Dermis microvascular lymphatic vessel endothelial cell (primary cell): ENCODE results near the gene KPNB1. TPM values are rescaled to one million over a fixed set of nuclear protein-coding genes. Genes with fewer than 3 reads are reported as not detected.

Source experiments
- DNase-seq, 2 donors: peaks; one replicate each; pipeline versions ENCODE4 v3.0.0 to v3.0.0-alpha.2; 2010; ENCODE audit warnings: low read depth in 2 of 2
- total RNA-seq: library from RNA; depleted of rRNA; stranded (reverse); fragments of >200 nt; gene quantifications from 2 replicates; pipeline ENCODE4 v1.2.1, GENCODE V29; 2014

The KPNB1 gene
- total RNA-seq, 1 donor from 2014 or later = 285 TPM

DNA sequence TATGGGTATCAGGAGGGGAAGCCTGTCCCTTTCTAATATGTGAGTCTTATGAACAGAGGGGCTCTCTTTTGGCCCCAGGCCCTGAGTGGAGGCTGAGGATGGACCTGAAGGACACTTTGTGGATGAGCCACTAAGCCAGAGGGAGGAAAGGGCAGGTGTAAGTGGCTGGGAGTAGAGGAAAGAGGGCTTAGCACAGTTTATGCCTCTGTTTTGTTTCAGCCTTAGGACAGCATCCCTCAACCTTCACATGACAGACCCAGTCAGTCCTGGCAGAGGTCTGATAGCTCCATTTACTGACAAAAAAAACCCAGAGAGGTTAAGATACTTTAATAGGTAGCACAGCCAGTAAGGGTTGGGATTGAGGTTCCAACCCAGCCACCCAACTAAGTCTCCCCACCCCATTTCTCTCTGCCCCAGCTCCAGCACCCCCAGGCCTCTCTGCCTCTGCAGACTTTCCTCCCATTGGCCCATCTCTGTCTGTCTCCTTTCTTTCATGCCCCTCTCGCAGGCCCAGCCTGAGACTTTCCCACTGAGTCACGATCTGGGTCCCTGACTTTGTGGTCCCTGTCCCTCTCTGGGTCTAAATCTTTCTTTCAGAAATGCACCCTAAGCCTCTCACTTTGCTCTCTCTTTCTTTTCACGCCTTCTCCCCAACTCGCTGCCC, 78.6 kb downstream of the KPNB1 start:
- no peak for DNase-seq

- DNase-seq = no peak
These were observed 79.8 kb downstream of the KPNB1 start for GRCh38 chr17:47729476-47729875.

- DNase-seq = no peak
These were observed 81.0 kb downstream of the KPNB1 start for GRCh38 chr17:47730681-47731080.

DNA sequence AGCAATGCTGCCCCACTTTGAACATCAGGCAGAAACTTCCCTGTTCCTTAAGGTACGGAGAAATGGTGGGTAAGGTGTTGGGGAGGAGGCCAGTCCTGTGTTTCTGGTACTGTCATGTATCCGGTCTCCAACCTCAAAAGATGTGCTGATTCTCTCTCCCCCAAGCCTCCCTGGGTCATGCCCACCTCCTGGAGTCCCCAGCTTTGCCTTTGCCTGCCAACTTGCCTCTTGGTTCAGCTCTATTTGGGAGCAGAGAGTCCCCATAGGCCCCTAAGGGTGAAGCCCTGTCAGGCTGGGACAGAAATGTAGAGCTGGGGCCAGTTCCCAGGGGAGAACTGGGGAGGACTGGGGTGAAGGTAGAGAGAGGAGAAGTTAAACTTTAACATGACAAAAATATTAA, 81.7 kb downstream of the KPNB1 start:
- DNase-seq = no peak

- DNase-seq = no peak
These were observed 82.8 kb downstream of the KPNB1 start for GRCh38 chr17:47732399-47733046.

DNA sequence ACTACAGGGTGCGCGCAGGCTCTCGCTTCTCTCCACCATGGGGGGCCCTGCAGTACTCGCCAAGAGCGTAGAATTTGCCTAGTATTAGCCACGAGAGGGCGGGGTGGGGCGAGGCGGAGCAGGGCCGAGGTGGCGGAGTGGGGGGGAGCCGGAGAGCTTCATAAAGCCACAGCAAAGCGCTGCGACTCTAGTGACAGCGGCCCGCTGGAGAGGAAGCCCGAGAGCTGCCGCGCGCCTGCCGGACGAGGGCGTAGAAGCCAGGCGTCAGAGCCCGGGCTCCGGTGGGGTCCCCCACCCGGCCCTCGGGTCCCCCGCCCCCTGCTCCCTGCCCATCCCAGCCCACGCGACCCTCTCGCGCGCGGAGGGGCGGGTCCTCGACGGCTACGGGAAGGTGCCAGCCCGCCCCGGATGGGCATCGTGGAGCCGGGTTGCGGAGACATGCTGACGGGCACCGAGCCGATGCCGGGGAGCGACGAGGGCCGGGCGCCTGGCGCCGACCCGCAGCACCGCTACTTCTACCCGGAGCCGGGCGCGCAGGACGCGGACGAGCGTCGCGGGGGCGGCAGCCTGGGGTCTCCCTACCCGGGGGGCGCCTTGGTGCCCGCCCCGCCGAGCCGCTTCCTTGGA, 83.4 kb downstream of the KPNB1 start, which contains the start of gene TBX21:
TSS of gene TBX21 (plus strand) at position 190 of the 627 bp plus-strand sequence. CDS start at position 409, 219 bp downstream.
- peak; percentile 20 to 52 for DNase-seq

- no peak for DNase-seq
These were observed 84.1 kb downstream of the KPNB1 start for GRCh38 chr17:47733674-47734410.

DNA sequence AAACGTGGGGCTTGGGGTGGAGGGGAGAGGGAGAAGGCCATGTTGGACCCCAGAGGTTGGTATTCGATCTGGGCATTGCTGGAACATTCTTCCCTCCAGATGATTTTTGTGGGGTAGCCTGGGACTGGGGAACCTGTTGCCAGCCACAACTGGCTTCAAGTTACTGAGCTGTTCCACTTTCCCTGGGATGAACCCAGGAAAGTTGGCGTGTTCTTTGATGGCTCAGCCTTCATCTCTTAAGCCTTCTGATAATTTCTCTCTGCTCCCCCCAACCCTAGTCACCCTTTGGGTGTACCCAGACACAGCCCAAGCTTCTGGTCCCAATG, 85.4 kb downstream of the KPNB1 start:
- no peak for DNase-seq

Other genes starting within 250 kb of the KPNB1 start
- 62.9 and 78.0 TPM in 2 replicates for gene NPEPPS, start 118.8 kb upstream of the KPNB1 start, total RNA-seq
- 6.8 and 8.5 TPM in 2 replicates for gene TBKBP1, start 44.2 kb downstream of the KPNB1 start, total RNA-seq
- not detected in 2 replicates for gene TBX21, start 83.3 kb downstream of the KPNB1 start, total RNA-seq
- 4.6 and 6.3 TPM in 2 replicates for gene OSBPL7, start 171.9 kb downstream of the KPNB1 start, total RNA-seq
- gene MRPL10, start 181.6 kb downstream of the KPNB1 start, total RNA-seq = 16.3 and 23.6 TPM in 2 replicates
- gene LRRC46, start 181.8 kb downstream of the KPNB1 start, total RNA-seq = under 0.01 TPM in 2 replicates
- 24.1 and 33.3 TPM in 2 replicates for gene SCRN2, start 191.4 kb downstream of the KPNB1 start, total RNA-seq
- gene SP6, start 201.2 kb downstream of the KPNB1 start, total RNA-seq = 1.8 and 2.3 TPM in 2 replicates
- gene SP2, start 246.3 kb downstream of the KPNB1 start, total RNA-seq = 0.77 and 2.9 TPM in 2 replicates